Keratinocyte (primary cell): ENCODE measurements around the gene APOL1. TPM values are rescaled to one million over a fixed set of nuclear protein-coding genes. Genes with fewer than 3 reads are reported as not detected.

ENCODE experiments used
- DNase-seq: peaks from one replicate; pipeline ENCODE4 v3.0.0-alpha.2; 2011; ENCODE audit warnings: low read depth, missing footprints, low spot score
- FAIRE-seq: peaks from 2 replicates; lab custom pipeline; 2011; peaks lifted over from hg19 to GRCh38; lab: Jason Lieb, UNC
- H2AFZ ChIP-seq: 2 replicates; pipeline ENCODE4 v1.6.0; 2012; ENCODE audit warnings: low read length, control low read depth, inconsistent platforms; ENCODE audit not compliant: control insufficient read depth
- H3K27ac ChIP-seq: 2 replicates; pipeline ENCODE4 v1.5.1; 2011; ENCODE audit warnings: low read length; ENCODE audit not compliant: control insufficient read depth, insufficient read depth
- H3K27me3 ChIP-seq: 3 replicates; pipeline ENCODE4 v1.6.0; 2011; ENCODE audit warnings: low read length; ENCODE audit not compliant: control insufficient read depth, insufficient read depth; ENCODE audit errors: extremely low read depth
- H3K36me3 ChIP-seq, 2 experiments: 2 replicates in 1 of 2; 3 replicates in 1 of 2; pipeline ENCODE4 v1.5.1; 2011; ENCODE audit warnings: low read length in 2 of 2, mild to moderate bottlenecking in 1 of 2; ENCODE audit not compliant: control insufficient read depth in 2 of 2, insufficient read depth in 2 of 2; ENCODE audit errors: extremely low read depth in 1 of 2
- H3K4me1 ChIP-seq: 3 replicates; pipeline ENCODE4 v1.5.1; 2011; ENCODE audit warnings: low read length; ENCODE audit not compliant: control insufficient read depth, insufficient read depth; ENCODE audit errors: extremely low read depth
- H3K4me2 ChIP-seq: 3 replicates; pipeline ENCODE4 v1.6.0; 2011; ENCODE audit warnings: low read depth, low read length; ENCODE audit not compliant: control insufficient read depth, insufficient read depth; ENCODE audit errors: extremely low read depth
- H3K4me3 ChIP-seq, 3 experiments: fragments of 200-600 bp in 1 of 3; sonication (generic) in 1 of 3; 2 replicates in 2 of 3; 3 replicates in 1 of 3; pipeline ENCODE4 v1.5.1; 2011 to 2016; ENCODE audit warnings: low read length in 3 of 3, mild to moderate bottlenecking in 3 of 3, control low read depth in 2 of 3, inconsistent platforms in 1 of 3, low read depth in 1 of 3, mixed read lengths in 1 of 3, mixed run types in 1 of 3, moderate library complexity in 1 of 3; ENCODE audit not compliant: control insufficient read depth in 2 of 3, insufficient read depth in 2 of 3; ENCODE audit errors: extremely low read depth in 1 of 3
- H3K79me2 ChIP-seq: 2 replicates; pipeline ENCODE4 v1.6.0; 2012; ENCODE audit warnings: low read length; ENCODE audit not compliant: control insufficient read depth, insufficient read depth
- H3K9ac ChIP-seq: 3 replicates; pipeline ENCODE4 v1.6.0; 2011; ENCODE audit warnings: low read length; ENCODE audit not compliant: control insufficient read depth, insufficient read depth; ENCODE audit errors: extremely low read depth
- H3K9me1 ChIP-seq: 3 replicates; pipeline ENCODE4 v1.6.0; 2011; ENCODE audit warnings: low read length; ENCODE audit not compliant: control insufficient read depth, insufficient read depth; ENCODE audit errors: extremely low read depth
- H3K9me3 ChIP-seq: 2 replicates; pipeline ENCODE4 v1.5.1; 2012; ENCODE audit warnings: low read depth, low read length; ENCODE audit not compliant: control insufficient read depth
- H4K20me1 ChIP-seq: 3 replicates; pipeline ENCODE4 v1.6.0; 2011; ENCODE audit warnings: low read length; ENCODE audit not compliant: control insufficient read depth, insufficient read depth; ENCODE audit errors: extremely low read depth
- EZH2 ChIP-seq: IDR thresholded peaks from one replicate; pipeline ENCODE4 v1.6.1; 2012; ENCODE audit warnings: inconsistent platforms, mild to moderate bottlenecking, low read length, moderate library complexity
- dilution Hi-C: fragments of 300-500 bp; cut with MboI; formaldehyde crosslinking; loops from one replicate; pipeline ENCODE4 v1.7.0; 2020; ENCODE audit warnings: low sequenced_read_pairs; ENCODE audit not compliant: extremely low pct_ligation_motif_present
- polyA plus RNA-seq, 5 experiments: library from polyadenylated mRNA; depleted of rRNA in 3 of 5; stranded (reverse) in 3 of 5; stranded (forward) in 1 of 5; unstranded in 1 of 5; fragments of >200 nt; gene quantifications; 1 replicate in 1 of 5; 2 replicates in 3 of 5; 3 replicates in 1 of 5; pipeline versions ENCODE4 v1.2.1 to v1.2.3, GENCODE V29; 2011 to 2012; ENCODE audit warnings: missing spikeins in 2 of 5, low read depth in 1 of 5, low replicate concordance in 1 of 5
- TF ChIP-seq, protein P1 (sequence below), 3 experiments: IDR thresholded peaks in 1 of 3; conservative IDR thresholded peaks in 1 of 3; optimal IDR thresholded peaks in 1 of 3; 2 replicates in 2 of 3; 3 replicates in 1 of 3; pipeline versions ENCODE3 to v1.5.1; 2011; ENCODE audit warnings: low read length in 3 of 3, mild to moderate bottlenecking in 3 of 3, moderate library complexity in 2 of 3, control low read depth in 1 of 3, inconsistent platforms in 1 of 3; ENCODE audit not compliant: insufficient read depth in 2 of 3; ENCODE audit errors: extremely low read depth in 1 of 3

APOL1 gene
- polyA plus RNA-seq, 1 donor (not counting 4 experiments of a cell fraction or from before 2014, with no cell fraction given) = 3.0 TPM

DNA sequence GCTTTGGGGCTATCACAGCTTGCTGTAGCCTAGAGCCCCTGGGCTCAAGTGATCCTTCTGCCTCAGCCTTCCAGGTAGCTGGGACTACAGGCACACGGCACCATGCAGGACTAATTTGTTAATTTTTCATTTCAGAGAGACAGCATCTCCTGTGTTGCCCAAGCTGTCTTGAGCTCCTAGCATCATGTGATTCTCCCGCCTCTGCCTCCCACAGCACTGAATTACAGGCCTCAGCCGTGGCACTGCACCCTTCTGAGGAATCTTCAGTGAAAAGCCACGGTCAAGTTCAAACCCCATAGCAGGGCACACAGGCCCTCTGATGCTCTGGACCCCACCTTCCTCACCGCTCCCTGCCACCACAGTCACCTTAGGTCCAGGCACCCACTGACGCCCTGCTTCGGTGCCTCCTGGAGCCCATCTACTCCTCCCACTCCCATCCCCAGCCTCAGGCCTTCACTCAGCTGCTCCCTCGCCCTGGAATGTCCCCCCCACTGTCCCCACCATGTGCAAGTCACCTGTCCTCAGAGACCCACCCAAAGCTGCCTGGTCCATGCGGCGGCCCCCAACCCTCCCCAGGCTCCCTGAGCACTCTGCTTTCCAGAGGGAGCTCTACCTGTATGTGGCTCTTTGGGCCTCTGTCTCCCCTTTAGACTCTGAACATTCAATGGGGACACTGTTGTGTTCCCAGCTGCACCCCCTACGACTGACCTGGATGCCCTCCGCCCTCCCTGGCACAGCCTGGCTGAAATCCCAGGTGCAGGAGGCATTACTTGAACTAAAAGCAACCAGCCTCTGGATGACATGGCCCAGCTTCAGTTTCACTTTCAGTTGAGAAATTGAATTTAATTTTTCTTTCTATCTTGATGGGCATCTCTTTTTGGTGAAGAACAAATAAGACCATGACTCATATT, 15.2 kb upstream of the APOL1 start:
- Histone ChIP-seq H2AFZ (no peak overlapping the region), H3K9me1 (no peaks in the 10 kb centered on the region), H3K9ac (peak overlapping the region; percentile 78), H3K4me3 (peak overlapping the region; percentile 51 to 85 (median 72)), H3K36me3 (peaks cover 4 to 7% of the 10 kb centered on the region in 2 experiments), H3K4me2 (peak overlapping the region; percentile 99), H3K27ac (no peak overlapping the region), H3K79me2 (peaks cover 18% of the 10 kb centered on the region), H3K4me1 (peaks cover 16% of the 10 kb centered on the region), H4K20me1 (no peaks in the 10 kb centered on the region), H3K9me3 (no peaks in the 10 kb centered on the region), H3K27me3 (no peaks in the 10 kb centered on the region)
- no peak for FAIRE-seq
- no peak for DNase-seq
- dilution Hi-C loops = no loop called here
- no peak for TF ChIP-seq EZH2
- TF ChIP-seq, protein P1, sequence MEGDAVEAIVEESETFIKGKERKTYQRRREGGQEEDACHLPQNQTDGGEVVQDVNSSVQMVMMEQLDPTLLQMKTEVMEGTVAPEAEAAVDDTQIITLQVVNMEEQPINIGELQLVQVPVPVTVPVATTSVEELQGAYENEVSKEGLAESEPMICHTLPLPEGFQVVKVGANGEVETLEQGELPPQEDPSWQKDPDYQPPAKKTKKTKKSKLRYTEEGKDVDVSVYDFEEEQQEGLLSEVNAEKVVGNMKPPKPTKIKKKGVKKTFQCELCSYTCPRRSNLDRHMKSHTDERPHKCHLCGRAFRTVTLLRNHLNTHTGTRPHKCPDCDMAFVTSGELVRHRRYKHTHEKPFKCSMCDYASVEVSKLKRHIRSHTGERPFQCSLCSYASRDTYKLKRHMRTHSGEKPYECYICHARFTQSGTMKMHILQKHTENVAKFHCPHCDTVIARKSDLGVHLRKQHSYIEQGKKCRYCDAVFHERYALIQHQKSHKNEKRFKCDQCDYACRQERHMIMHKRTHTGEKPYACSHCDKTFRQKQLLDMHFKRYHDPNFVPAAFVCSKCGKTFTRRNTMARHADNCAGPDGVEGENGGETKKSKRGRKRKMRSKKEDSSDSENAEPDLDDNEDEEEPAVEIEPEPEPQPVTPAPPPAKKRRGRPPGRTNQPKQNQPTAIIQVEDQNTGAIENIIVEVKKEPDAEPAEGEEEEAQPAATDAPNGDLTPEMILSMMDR (optimal IDR thresholded peaks at IDR 0.05 in 1 of 3, IDR thresholded peaks at IDR 0.05 in 1 of 3, conservative IDR thresholded peaks at IDR 0.05 in 1 of 3; ENCODE audit: extremely low read depth in 1 of 3, insufficient read depth in 2 of 3, low read length in 3 of 3) = no peak

DNA sequence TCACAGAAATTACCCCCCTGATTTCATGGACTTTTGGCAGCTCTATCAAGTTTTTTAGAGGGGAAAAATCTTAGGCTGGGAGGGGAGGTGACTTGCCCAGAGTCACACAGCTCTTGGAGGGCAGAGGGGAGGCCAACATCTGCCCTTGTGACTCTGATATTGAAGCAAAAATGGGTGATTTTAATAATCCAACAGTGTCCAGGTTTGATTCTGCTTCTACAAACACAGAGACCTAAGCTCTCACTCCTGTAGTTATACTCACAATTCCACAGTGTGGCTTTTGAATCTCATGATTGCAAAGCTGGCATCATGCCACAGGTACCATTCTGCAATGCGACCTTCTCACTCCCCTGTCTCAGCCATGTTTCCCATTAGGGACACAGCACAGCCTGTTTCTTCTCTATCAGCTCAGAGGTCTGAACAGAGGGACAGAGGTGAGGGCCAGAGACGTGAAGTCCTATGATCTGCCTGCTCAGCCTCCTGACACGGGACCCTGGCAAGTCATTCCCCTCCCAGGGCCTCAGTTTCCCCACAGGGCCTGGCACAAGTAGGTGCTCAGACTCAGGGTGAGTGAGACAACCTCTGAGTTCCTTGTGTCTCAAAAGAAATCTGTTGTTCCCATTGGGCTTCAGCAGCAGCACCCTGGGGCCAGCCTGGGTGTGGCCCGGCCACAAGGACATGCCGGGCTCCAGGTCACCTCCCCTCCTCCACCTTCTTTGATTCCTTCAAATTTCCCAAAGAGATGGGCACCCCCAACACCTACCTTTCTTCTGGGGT, 14.4 kb upstream of the APOL1 start:
- Histone ChIP-seq H2AFZ (peak overlapping the region; percentile 72), H3K9me3 (no peaks in the 10 kb centered on the region), H3K9ac (peak overlapping the region; percentile 78), H3K27ac (peak overlapping the region; percentile 53), H4K20me1 (no peaks in the 10 kb centered on the region), H3K4me3 (peak overlapping the region; percentile 51 to 85 (median 72)), H3K9me1 (no peaks in the 10 kb centered on the region), H3K4me1 (peaks cover 16% of the 10 kb centered on the region), H3K36me3 (peaks cover 0 to 3% of the 10 kb centered on the region in 2 experiments), H3K79me2 (peaks cover 18% of the 10 kb centered on the region), H3K4me2 (peak overlapping the region; percentile 99), H3K27me3 (no peaks in the 10 kb centered on the region)
- TF ChIP-seq, protein P1 (optimal IDR thresholded peaks at IDR 0.05 in 1 of 3, IDR thresholded peaks at IDR 0.05 in 1 of 3, conservative IDR thresholded peaks at IDR 0.05 in 1 of 3; ENCODE audit: extremely low read depth in 1 of 3, insufficient read depth in 2 of 3, low read length in 3 of 3) = no peak
- no peak for TF ChIP-seq EZH2
- DNase-seq = no peak
- dilution Hi-C loops = no loop called here
- FAIRE-seq = peak; percentile 87
